ENCODE data around the gene TTC28.

GRCh38 chr22:28222976-28223745 lies 456.5 kb downstream of the TTC28 start:
- TF ChIP-seq CTCF (IDR thresholded peaks at IDR 0.05): no peak
- no peak for TF ChIP-seq POLR2A (IDR thresholded peaks at IDR 0.05)
